HEK293T (cell line): ENCODE results near the gene TMIE.
A peak's percentile ranks its signal among the peaks of the same experiment; 100 is the strongest.

ENCODE experiments used
- CTCF ChIA-PET: fragments of 350-600 bp; formaldehyde crosslinking; extraction: SDS; loops from one replicate; lab custom pipeline; 2021; ENCODE audit warnings: antibody characterized with exemption, inconsistent platforms; lab: Yijun Ruan, JAX
- POLR2A ChIA-PET: fragments of 350-600 bp; formaldehyde crosslinking; extraction: SDS; loops from one replicate; lab custom pipeline; 2020; ENCODE audit warnings: antibody characterized with exemption, inconsistent platforms; lab: Yijun Ruan, JAX
- DNase-seq: peaks from one replicate; pipeline ENCODE4 v3.0.0; 2012; ENCODE audit warnings: mixed read lengths; ENCODE audit errors: extremely low spot score
- ARNT ChIP-seq: fragments of 450-650 bp; IDR thresholded peaks from 2 replicates; pipeline ENCODE4 v1.6.1; 2017; ENCODE audit warnings: mild to moderate bottlenecking
- BHLHE40 ChIP-seq: fragments of 450-650 bp; IDR thresholded peaks from 2 replicates; pipeline ENCODE4 v1.6.1; 2016; ENCODE audit warnings: mild to moderate bottlenecking, moderate library complexity, borderline replicate concordance
- CTBP1 ChIP-seq: fragments of 450-650 bp; IDR thresholded peaks from 2 replicates; pipeline ENCODE4 v1.6.1; 2016; ENCODE audit warnings: borderline replicate concordance
- ELF4 ChIP-seq: fragments of 450-650 bp; IDR thresholded peaks from 2 replicates; pipeline ENCODE4 v1.6.1; 2017; ENCODE audit warnings: antibody characterized with exemption
- FOXA1 ChIP-seq: fragments of 450-650 bp; IDR thresholded peaks from 2 replicates; pipeline ENCODE4 v1.6.1; 2016; ENCODE audit warnings: mild to moderate bottlenecking
- FOXK2 ChIP-seq: fragments of 450-650 bp; IDR thresholded peaks from 2 replicates; pipeline ENCODE4 v1.6.1; 2016; ENCODE audit warnings: mild to moderate bottlenecking
- FOXM1 ChIP-seq: fragments of 450-650 bp; IDR thresholded peaks from 2 replicates; pipeline ENCODE4 v1.6.1; 2017; ENCODE audit warnings: mild to moderate bottlenecking, borderline replicate concordance
- L3MBTL2 ChIP-seq: fragments of 450-650 bp; conservative IDR thresholded peaks from 2 replicates; pipeline ENCODE4 v1.6.1; 2016; ENCODE audit warnings: mild to moderate bottlenecking
- LEF1 ChIP-seq: fragments of 450-650 bp; IDR thresholded peaks from 2 replicates; pipeline ENCODE4 v1.6.1; 2017; ENCODE audit warnings: mild to moderate bottlenecking, borderline replicate concordance
- NFRKB ChIP-seq: fragments of 450-650 bp; IDR thresholded peaks from 2 replicates; pipeline ENCODE4 v1.6.1; 2016; ENCODE audit warnings: mild to moderate bottlenecking, moderate library complexity
- SUZ12 ChIP-seq: fragments of 450-650 bp; IDR thresholded peaks from 2 replicates; pipeline ENCODE4 v1.6.1; 2016; ENCODE audit warnings: mild to moderate bottlenecking
- TARDBP ChIP-seq: fragments of 450-650 bp; IDR thresholded peaks from 2 replicates; pipeline ENCODE4 v1.6.1; 2016
- ZNF384 ChIP-seq: fragments of 450-650 bp; IDR thresholded peaks from 2 replicates; pipeline ENCODE4 v1.6.1; 2016
- TF ChIP-seq, protein P1 (sequence below): fragments of 450-650 bp; IDR thresholded peaks from 2 replicates; pipeline ENCODE4 v1.6.1; 2016

The TMIE gene

DNA sequence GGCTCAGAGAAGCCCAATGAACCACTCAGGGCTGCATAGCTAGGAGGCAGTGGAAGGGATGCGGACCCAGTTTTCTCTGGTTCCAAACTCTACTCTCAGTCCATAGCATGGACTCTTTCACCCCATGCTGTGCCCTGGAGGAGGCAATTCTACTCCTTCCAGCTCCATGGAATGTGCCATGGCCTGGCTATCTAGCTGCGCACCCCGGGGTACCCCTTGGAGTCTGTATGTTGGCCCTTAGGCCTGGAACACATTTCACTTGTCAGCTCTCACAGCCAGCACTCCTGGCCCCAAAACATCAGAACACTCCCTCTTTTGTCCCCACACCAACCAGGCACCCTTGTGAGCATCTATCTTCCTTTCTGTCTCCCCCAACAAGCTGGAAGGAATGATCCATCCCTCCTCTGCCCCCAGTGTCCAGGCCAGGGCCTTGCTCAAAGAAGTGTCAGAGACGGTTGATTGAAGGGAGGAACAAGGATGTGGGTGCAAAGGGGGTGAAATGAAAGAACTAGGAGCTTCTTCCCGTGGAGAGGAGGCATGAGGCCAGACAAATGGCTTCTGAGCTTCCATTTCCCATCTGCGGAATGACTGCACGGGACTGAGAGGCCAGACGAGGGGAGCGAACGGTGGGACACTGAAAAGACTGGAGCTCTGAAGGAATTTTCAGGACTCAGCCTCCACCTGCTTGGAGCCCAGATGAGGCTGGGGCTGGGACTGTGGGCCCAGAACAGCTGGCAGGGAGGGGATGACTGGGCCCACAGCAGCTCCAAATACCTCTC is 13.7 kb downstream of the TMIE start:
- ChIA-PET POLR2A (no interaction called here), CTCF (interaction anchor here (0.7 to 0.9 kb wide), 2 partner anchors 20 to 194 kb away, joined by 3 read pairs; no protein-coding TSS in a partner anchor)
- DNase-seq, result no peak
- no peak for TF ChIP-seq NFRKB
- TF ChIP-seq, protein P1, sequence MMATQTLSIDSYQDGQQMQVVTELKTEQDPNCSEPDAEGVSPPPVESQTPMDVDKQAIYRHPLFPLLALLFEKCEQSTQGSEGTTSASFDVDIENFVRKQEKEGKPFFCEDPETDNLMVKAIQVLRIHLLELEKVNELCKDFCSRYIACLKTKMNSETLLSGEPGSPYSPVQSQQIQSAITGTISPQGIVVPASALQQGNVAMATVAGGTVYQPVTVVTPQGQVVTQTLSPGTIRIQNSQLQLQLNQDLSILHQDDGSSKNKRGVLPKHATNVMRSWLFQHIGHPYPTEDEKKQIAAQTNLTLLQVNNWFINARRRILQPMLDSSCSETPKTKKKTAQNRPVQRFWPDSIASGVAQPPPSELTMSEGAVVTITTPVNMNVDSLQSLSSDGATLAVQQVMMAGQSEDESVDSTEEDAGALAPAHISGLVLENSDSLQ, result no peak
- TF ChIP-seq CTBP1, result no peak
- no peak for TF ChIP-seq TARDBP

- CTCF ChIA-PET, result interaction anchor here (0.7 to 0.9 kb wide), 2 partner anchors 20 to 194 kb away, joined by 3 read pairs; no protein-coding TSS in a partner anchor
- no peak for DNase-seq
- POLR2A ChIA-PET, result no interaction called here
- TF ChIP-seq ELF4, result no peak
- TF ChIP-seq ARNT, result no peak
- TF ChIP-seq FOXK2, result no peak
- TF ChIP-seq BHLHE40, result no peak
- TF ChIP-seq LEF1, result no peak
These were observed 14.4 kb downstream of the TMIE start for GRCh38 chr3:46715507-46716175.

DNA sequence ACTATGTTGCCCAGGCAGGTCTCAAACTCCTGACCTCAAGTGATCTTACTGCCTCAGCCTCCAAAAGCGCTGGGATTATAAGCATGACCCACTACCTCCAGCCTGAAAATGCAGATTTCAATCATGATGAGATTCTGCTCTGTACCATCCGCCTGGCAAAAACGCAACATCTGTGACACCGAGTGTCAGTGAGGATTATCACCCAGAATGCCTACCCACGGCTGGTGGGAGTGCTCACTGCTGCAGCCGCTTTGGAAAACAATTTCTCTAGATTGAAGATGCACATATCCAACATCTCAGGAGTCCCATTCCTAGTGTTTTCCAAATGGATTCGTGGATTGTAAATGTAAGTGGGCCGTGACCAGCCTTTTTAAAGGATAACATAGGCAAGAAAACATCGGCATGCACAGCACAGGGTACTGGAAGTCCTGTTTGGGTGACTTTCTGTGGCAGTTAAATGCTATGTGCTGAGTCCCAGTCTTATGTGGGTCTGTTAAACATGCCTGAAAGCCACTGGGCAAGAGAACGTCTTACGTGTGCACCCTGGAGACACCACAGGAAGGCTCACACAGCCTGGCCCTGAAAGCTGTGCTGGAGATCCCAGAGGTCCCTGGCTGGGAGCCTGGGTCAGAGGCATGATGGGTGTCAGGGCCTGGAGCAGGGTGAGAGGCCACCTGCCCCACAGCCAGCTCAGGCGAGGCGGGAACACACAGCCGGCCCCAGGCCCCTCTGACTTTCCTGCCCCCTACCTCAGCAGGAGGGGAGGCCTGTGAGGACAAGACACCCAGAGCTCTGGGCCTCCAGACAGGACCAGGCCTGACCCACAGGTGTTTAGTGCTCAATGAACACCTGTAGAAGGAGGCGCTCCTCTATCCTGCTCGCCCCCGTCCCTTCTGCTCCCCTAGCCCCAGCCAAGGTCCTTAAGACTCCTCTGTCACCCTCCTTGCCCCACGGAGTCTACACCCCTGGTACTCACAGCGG is 15.6 kb downstream of the TMIE start:
- DNase-seq, result no peak
- ChIA-PET POLR2A (no interaction called here), CTCF (no interaction called here)
- TF ChIP-seq ZNF384 (no peak), TARDBP (no peak), LEF1 (no peak), BHLHE40 (no peak), ARNT (no peak), FOXM1 (no peak), NFRKB (no peak), CTBP1 (no peak), FOXK2 (no peak), SUZ12 (no peak), L3MBTL2 (no peak)
- TF ChIP-seq, protein P1, result no peak

- ChIA-PET CTCF (interaction anchor here (0.7 kb wide), 1 partner anchor 232 kb away, joined by 3 read pairs; no protein-coding TSS in a partner anchor), POLR2A (no interaction called here)
- DNase-seq, result peak; percentile 43
- TF ChIP-seq LEF1 (no peak), SUZ12 (no peak)
These were observed 16.4 kb downstream of the TMIE start, which contains the start of gene PRSS50 for GRCh38 chr3:46717447-46718231. Gene PRSS50, minus strand, starts transcription at chr3:46717869. Its CDS starts 45 bp downstream, at chr3:46717824.

GRCh38 chr3:46719044-46719565 is 17.9 kb downstream of the TMIE start:
- CTCF ChIA-PET, result interaction anchor here (1.0 to 1.2 kb wide), 2 partner anchors 9 to 176 kb away, joined by 3 to 6 read pairs; no protein-coding TSS in a partner anchor
- DNase-seq, result no peak
- POLR2A ChIA-PET, result no interaction called here
- no peak for TF ChIP-seq BHLHE40
- no peak for TF ChIP-seq ARNT
- TF ChIP-seq NFRKB, result no peak
- TF ChIP-seq FOXK2, result no peak
- TF ChIP-seq FOXA1, result no peak
- TF ChIP-seq ZNF384, result no peak

GRCh38 chr3:46719735-46720271 is 18.6 kb downstream of the TMIE start:
- ChIA-PET POLR2A (no interaction called here), CTCF (interaction anchor here (1.2 kb wide), 1 partner anchor 175 kb away, joined by 6 read pairs; no protein-coding TSS in a partner anchor)
- DNase-seq, result no peak
- TF ChIP-seq ZNF384, result no peak
- TF ChIP-seq SUZ12, result no peak
- no peak for TF ChIP-seq L3MBTL2
